NCI-H2196 treated with DMSO at 0.1 percent for 48 hours (cell line): ENCODE results near the gene SEPTIN1.
A peak's percentile ranks its signal among the peaks of the same experiment; 100 is the strongest.

Experiments
- DNase-seq: peaks from one replicate; lab custom pipeline; 2025; ENCODE audit not compliant: unreplicated experiment; lab: John Stamatoyannopoulos, UW

Gene SEPTIN1

GRCh38 chr16:30377050-30377811 lies 5.1 kb downstream of the SEPTIN1 start:
- no peak for DNase-seq

- no peak for DNase-seq
Measured at GRCh38 chr16:30376461-30376902, 5.9 kb downstream of the SEPTIN1 start.

DNA sequence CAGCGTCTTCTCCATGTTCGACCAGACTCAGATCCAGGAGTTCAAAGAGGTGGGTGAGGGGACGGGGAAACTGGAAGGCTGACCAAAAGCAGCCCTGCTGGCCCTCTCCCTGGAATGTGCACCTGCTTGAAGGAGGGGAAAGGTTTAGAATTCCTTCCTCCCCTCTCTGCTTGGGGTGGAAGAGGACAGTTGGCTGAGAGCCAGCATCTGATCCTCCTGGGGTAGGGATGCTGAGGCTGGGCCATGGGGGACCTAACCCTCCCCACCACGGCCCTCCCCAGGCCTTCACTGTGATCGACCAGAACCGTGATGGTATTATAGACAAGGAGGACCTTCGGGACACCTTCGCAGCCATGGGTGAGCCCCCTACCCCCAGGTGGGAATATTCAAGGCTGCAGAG lies 6.5 kb downstream of the SEPTIN1 start:
- no peak for DNase-seq

DNA sequence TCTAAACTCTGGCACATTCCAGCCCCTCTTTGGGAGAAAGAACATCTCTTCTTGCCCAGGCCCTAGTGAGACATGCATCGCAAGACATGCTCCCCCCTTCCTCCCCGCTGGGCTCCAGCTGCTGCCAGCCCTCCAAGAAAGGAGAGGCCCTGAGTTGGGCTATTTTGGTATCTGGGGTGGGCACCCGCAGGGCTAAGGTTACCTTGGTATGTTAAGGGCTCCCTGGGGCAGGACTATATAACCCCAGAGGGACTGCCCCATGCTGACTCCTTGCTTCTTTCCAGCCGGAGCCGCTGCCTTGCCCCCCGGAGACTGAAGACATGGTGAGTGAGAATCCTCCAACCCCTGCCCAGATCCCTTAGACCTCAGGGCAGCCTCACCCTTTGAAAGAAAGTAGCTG lies 7.8 kb downstream of the SEPTIN1 start, which contains the start of gene MYL11:
Gene MYL11, plus strand, starts transcription at position 265 of the 400 bp plus-strand sequence. Its CDS starts 56 bp downstream, at position 321.
- DNase-seq, result no peak

GRCh38 chr16:30372725-30373124 lies 9.6 kb downstream of the SEPTIN1 start:
- DNase-seq, result peak; percentile 13

- DNase-seq, result no peak
Measured at GRCh38 chr16:30372038-30372712, 10.2 kb downstream of the SEPTIN1 start.

DNA sequence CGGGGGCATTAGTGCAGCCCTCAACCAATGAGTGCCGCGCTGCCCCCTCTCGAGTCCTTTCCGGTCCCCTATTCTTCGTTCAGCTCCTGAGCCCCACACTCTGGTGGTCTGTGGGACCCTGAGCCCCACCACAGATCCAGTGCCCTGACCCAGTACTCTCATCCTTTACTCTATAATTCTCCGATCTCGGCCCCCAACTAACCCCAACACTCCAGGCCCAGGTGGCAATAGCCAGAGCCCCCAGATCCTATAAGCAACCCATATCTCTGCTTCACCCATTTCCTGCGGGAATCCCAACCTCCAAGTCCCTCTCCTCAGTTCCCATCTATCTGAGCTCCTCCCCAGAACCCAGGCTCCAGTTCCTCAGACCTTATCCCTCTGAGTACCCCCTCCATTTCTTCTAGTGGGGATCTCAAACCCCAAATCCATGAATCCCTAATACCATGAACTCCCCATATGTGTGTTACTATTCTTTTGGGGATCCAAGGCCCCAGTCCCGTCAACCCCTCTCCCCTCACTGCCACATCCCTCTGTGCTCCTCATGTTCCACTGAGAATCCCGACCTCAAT lies 11.0 kb downstream of the SEPTIN1 start:
- DNase-seq, result no peak

GRCh38 chr16:30370456-30371247 lies 11.7 kb downstream of the SEPTIN1 start, which contains the start of gene TBC1D10B:
TBC1D10B (minus strand) TSS chr16:30370494; CDS start chr16:30370183, 311 bp downstream.
- DNase-seq, result peak; percentile 100

GRCh38 chr16:30369938-30370455 lies 12.4 kb downstream of the SEPTIN1 start:
- no peak for DNase-seq

- DNase-seq, result no peak
Measured at GRCh38 chr16:30369091-30369937, 13.0 kb downstream of the SEPTIN1 start.

DNA sequence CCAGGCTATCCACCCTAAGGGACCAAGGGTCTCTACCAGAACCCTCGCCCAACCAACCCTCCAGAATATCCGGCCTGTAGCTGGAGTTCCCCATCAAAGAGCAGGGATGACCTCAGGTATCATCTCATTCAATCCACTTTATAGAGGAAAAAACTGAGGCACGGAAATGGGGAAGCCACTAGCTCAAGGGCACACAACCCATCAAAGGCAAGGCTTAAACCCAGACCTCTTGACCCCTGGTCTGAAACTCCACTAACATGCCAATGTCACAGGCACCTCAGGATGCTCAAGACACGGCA lies 13.6 kb downstream of the SEPTIN1 start:
- no peak for DNase-seq

DNA sequence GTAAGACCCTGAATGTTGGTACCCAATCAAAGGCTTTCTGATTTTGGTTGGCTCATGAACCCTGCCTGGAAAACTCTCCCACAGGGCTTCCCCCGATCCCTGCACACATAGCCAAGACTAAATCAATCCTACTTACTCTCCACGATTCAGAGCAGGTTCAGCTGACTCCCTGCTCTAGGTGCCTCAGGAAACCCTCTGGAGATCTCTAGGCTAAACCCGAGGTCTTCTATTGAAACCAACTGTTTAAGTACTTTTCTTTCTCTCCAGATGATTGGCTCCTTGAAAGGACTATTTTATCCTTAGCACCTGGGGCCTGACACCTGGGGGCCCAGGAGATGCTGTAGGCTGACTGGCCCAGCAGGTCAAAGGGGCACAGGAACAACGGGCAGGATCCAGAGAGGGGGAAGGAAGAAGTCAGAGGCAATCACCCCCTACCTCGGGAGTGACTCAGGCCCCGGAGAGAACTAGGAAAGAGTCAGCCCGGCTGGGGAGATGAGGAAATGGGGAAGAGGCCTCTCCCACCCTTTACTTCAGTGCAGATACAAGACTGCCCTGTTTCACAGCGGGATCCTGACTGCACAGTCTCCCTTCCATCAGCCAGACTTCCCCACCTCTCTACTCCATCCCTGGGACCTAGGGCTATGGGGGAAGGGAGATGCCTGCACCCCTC lies 14.1 kb downstream of the SEPTIN1 start:
- DNase-seq, result no peak

GRCh38 chr16:30367349-30368009 lies 14.9 kb downstream of the SEPTIN1 start:
- DNase-seq, result no peak

- no peak for DNase-seq
Measured at GRCh38 chr16:30366511-30366910, 15.8 kb downstream of the SEPTIN1 start.

DNA sequence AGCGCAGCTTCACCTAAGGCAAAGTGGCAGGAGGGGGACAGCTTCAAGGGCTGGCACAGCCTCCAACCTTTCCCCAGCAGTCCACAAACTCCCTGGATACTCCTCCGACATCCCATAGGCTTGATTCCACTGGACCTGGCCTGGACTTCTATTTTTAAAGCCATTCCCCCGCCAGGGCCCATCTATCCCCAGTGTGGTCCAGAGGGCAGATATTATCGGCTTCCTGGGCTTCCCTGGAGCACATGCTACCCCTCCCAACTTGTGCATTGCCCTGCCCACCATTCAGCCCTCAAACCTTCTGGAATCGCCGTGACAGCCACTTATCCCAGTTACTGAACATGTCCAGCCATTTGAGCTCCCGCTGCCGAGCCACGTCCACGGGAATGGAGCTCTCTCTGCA lies 17.2 kb downstream of the SEPTIN1 start:
- no peak for DNase-seq

GRCh38 chr16:30361180-30361579 lies 21.2 kb downstream of the SEPTIN1 start:
- no peak for DNase-seq

DNA sequence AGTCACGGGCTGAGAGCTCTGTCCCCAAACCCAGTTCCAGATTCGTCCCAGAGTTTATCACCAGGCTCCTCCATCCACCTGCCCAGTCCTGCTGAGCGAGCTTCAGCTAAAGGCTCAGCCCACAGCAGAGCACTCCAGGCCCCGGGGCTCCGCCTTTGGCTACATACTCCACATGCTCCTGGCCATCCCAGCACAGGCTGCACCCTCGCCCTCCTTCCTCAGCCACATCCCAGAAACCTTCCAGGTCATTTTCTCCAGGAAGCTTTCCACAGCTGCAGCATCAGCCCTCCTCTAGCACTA lies 22.5 kb downstream of the SEPTIN1 start:
- DNase-seq, result no peak

- DNase-seq, result no peak
Measured at GRCh38 chr16:30358990-30359870, 23.1 kb downstream of the SEPTIN1 start.
